ENCODE measurements around the gene TMEM248.
"Not testable (repeated sequence)": the region's sequence is repeated elsewhere in the genome, so short reads cannot be mapped to it uniquely, and the experiment has no call there.

The TMEM248 gene

GRCh38 chr7:66948480-66949109 is 27.6 kb downstream of the TMEM248 start:
- H3K36me3 ChIP-seq (ENCODE audit: insufficient read depth, low read length): peaks cover 12% of the 10 kb centered on the region
- H3K9me3 ChIP-seq (ENCODE audit: control insufficient read depth, insufficient read depth, low read length): no peaks in the 10 kb centered on the region
- H3K4me1 ChIP-seq (ENCODE audit: insufficient read depth, low read length): peaks cover 11% of the 10 kb centered on the region; the same call in 1 of the 2 replicates
- no peak overlapping the region for H3K9ac ChIP-seq (ENCODE audit: low read depth, low read length)

GRCh38 chr7:66950311-66950710 is 29.3 kb downstream of the TMEM248 start:
- Histone ChIP-seq H3K9me3 (ENCODE audit: control insufficient read depth, insufficient read depth, low read length) (no peaks in the 10 kb centered on the region), H3K9ac (ENCODE audit: low read depth, low read length) (no peak overlapping the region), H3K36me3 (ENCODE audit: insufficient read depth, low read length) (peaks cover 20% of the 10 kb centered on the region), H3K4me1 (ENCODE audit: insufficient read depth, low read length) (peaks cover 11% of the 10 kb centered on the region; the same call in 1 of the 2 replicates)

- Histone ChIP-seq H3K9me3 (ENCODE audit: control insufficient read depth, insufficient read depth, low read length) (no peaks in the 10 kb centered on the region), H3K36me3 (ENCODE audit: insufficient read depth, low read length) (peaks cover 25% of the 10 kb centered on the region), H3K9ac (ENCODE audit: low read depth, low read length) (no peak overlapping the region), H3K4me1 (ENCODE audit: insufficient read depth, low read length) (peaks cover 11% of the 10 kb centered on the region; the same call in 1 of the 2 replicates)
Observed at GRCh38 chr7:66950763-66951162, 29.7 kb downstream of the TMEM248 start.

GRCh38 chr7:66952343-66953043 is 31.5 kb downstream of the TMEM248 start:
- peaks cover 11% of the 10 kb centered on the region; the same call in 1 of the 2 replicates for H3K4me1 ChIP-seq (ENCODE audit: insufficient read depth, low read length)
- H3K9ac ChIP-seq (ENCODE audit: low read depth, low read length): no peak overlapping the region
- H3K9me3 ChIP-seq (ENCODE audit: control insufficient read depth, insufficient read depth, low read length): no peaks in the 10 kb centered on the region
- peaks cover 28% of the 10 kb centered on the region for H3K36me3 ChIP-seq (ENCODE audit: insufficient read depth, low read length)

- Histone ChIP-seq H3K4me1 (ENCODE audit: insufficient read depth, low read length) (peaks cover 11% of the 10 kb centered on the region; the same call in 1 of the 2 replicates), H3K9me3 (ENCODE audit: control insufficient read depth, insufficient read depth, low read length) (no peaks in the 10 kb centered on the region), H3K36me3 (ENCODE audit: insufficient read depth, low read length) (peaks cover 25% of the 10 kb centered on the region), H3K9ac (ENCODE audit: low read depth, low read length) (no peak overlapping the region)
Observed at GRCh38 chr7:66953044-66953427, 32.0 kb downstream of the TMEM248 start.

GRCh38 chr7:66957595-66958290 is 36.7 kb downstream of the TMEM248 start:
- Histone ChIP-seq H3K9ac (ENCODE audit: low read depth, low read length) (no peak overlapping the region), H3K36me3 (ENCODE audit: insufficient read depth, low read length) (peaks cover 21% of the 10 kb centered on the region), H3K9me3 (ENCODE audit: control insufficient read depth, insufficient read depth, low read length) (no peaks in the 10 kb centered on the region), H3K4me1 (ENCODE audit: insufficient read depth, low read length) (peaks cover 4% of the 10 kb centered on the region; the same call in 1 of the 2 replicates)

GRCh38 chr7:66958538-66959350 is 37.7 kb downstream of the TMEM248 start:
- Histone ChIP-seq H3K36me3 (ENCODE audit: insufficient read depth, low read length) (peaks cover 21% of the 10 kb centered on the region), H3K9ac (ENCODE audit: low read depth, low read length) (no peak overlapping the region)

GRCh38 chr7:66960192-66960591 is 39.2 kb downstream of the TMEM248 start:
- Histone ChIP-seq H3K36me3 (ENCODE audit: insufficient read depth, low read length) (peaks cover 15% of the 10 kb centered on the region), H3K4me1 (ENCODE audit: insufficient read depth, low read length) (no peaks in the 10 kb centered on the region), H3K9ac (ENCODE audit: low read depth, low read length) (no peak overlapping the region), H3K9me3 (ENCODE audit: control insufficient read depth, insufficient read depth, low read length) (no peaks in the 10 kb centered on the region)

More at GRCh38 chr7:66958538-66959350, 37.7 kb downstream of the TMEM248 start:
- no peaks in the 10 kb centered on the region for H3K9me3 ChIP-seq (ENCODE audit: control insufficient read depth, insufficient read depth, low read length)
- no peaks in the 10 kb centered on the region for H3K4me1 ChIP-seq (ENCODE audit: insufficient read depth, low read length)

- Histone ChIP-seq H3K9ac (ENCODE audit: low read depth, low read length) (no peak overlapping the region), H3K4me1 (ENCODE audit: insufficient read depth, low read length) (no peaks in the 10 kb centered on the region), H3K9me3 (ENCODE audit: control insufficient read depth, insufficient read depth, low read length) (no peaks in the 10 kb centered on the region), H3K36me3 (ENCODE audit: insufficient read depth, low read length) (peaks cover 8% of the 10 kb centered on the region)
Observed at GRCh38 chr7:66961096-66961495, 40.1 kb downstream of the TMEM248 start.

- Histone ChIP-seq H3K9me3 (ENCODE audit: control insufficient read depth, insufficient read depth, low read length) (no peaks in the 10 kb centered on the region), H3K36me3 (ENCODE audit: insufficient read depth, low read length) (no peaks in the 10 kb centered on the region; the same call in 1 of the 2 replicates), H3K9ac (ENCODE audit: low read depth, low read length) (no peak overlapping the region), H3K4me1 (ENCODE audit: insufficient read depth, low read length) (no peaks in the 10 kb centered on the region)
Observed at GRCh38 chr7:66964411-66964810, 43.4 kb downstream of the TMEM248 start.

- H3K4me1 ChIP-seq (ENCODE audit: insufficient read depth, low read length): no peaks in the 10 kb centered on the region
- H3K36me3 ChIP-seq (ENCODE audit: insufficient read depth, low read length): no peaks in the 10 kb centered on the region; the same call in 1 of the 2 replicates
- H3K9me3 ChIP-seq (ENCODE audit: control insufficient read depth, insufficient read depth, low read length): no peaks in the 10 kb centered on the region
- H3K9ac ChIP-seq (ENCODE audit: low read depth, low read length): no peak overlapping the region
Observed at GRCh38 chr7:66967029-66967428, 46.0 kb downstream of the TMEM248 start.

- not testable (repeated sequence) for H3K9me3 ChIP-seq (ENCODE audit: control insufficient read depth, insufficient read depth, low read length); H3K9ac ChIP-seq (ENCODE audit: low read depth, low read length); H3K4me1 ChIP-seq (ENCODE audit: insufficient read depth, low read length); H3K36me3 ChIP-seq (ENCODE audit: insufficient read depth, low read length)
Observed at GRCh38 chr7:66969001-66969400, 48.0 kb downstream of the TMEM248 start.

- no peaks in the 10 kb centered on the region; the same call in 1 of the 2 replicates for H3K9me3 ChIP-seq (ENCODE audit: control insufficient read depth, insufficient read depth, low read length)
- no peaks in the 10 kb centered on the region for H3K4me1 ChIP-seq (ENCODE audit: insufficient read depth, low read length)
- no peak overlapping the region for H3K9ac ChIP-seq (ENCODE audit: low read depth, low read length)
- H3K36me3 ChIP-seq (ENCODE audit: insufficient read depth, low read length): no peaks in the 10 kb centered on the region
Observed at GRCh38 chr7:66970310-66970709, 49.3 kb downstream of the TMEM248 start.

- Histone ChIP-seq H3K9me3 (ENCODE audit: control insufficient read depth, insufficient read depth, low read length) (peaks cover under 1% of the 10 kb centered on the region), H3K4me1 (ENCODE audit: insufficient read depth, low read length) (no peaks in the 10 kb centered on the region), H3K9ac (ENCODE audit: low read depth, low read length) (no peak overlapping the region), H3K36me3 (ENCODE audit: insufficient read depth, low read length) (no peaks in the 10 kb centered on the region)
Observed at GRCh38 chr7:66974986-66975590, 54.1 kb downstream of the TMEM248 start.
